Neural progenitor cell (in vitro differentiated cells): ENCODE measurements around the gene SRSF4. TPM values are rescaled to one million over a fixed set of nuclear protein-coding genes. Genes with fewer than 3 reads are reported as not detected.

ENCODE experiments used
- DNase-seq: peaks from one replicate; pipeline ENCODE4 v3.0.0-alpha.2; 2016; ENCODE audit warnings: low spot score
- H2AFZ ChIP-seq: fragments of 200-600 bp; sonication (generic); replicated peaks from 2 replicates; pipeline ENCODE4 v1.6.1; 2016; ENCODE audit warnings: antibody characterized with exemption
- H3F3A ChIP-seq: fragments of 200-600 bp; sonication (generic); 2 replicates; pipeline ENCODE4 v1.6.1; 2016; ENCODE audit warnings: antibody characterized with exemption, low read depth
- H3K27ac ChIP-seq: fragments of 200-600 bp; sonication (generic); 2 replicates; pipeline ENCODE4 v1.5.1; 2016; ENCODE audit warnings: mild to moderate bottlenecking
- H3K27me3 ChIP-seq: fragments of 200-600 bp; sonication (generic); 2 replicates; pipeline ENCODE4 v1.6.1; 2016; ENCODE audit warnings: mild to moderate bottlenecking, moderate library complexity
- H3K36me3 ChIP-seq: fragments of 200-600 bp; sonication (generic); 2 replicates; pipeline ENCODE4 v1.5.1; 2016
- H3K4me1 ChIP-seq: fragments of 200-600 bp; sonication (generic); 2 replicates; pipeline ENCODE4 v1.6.1; 2016; ENCODE audit warnings: mixed run types
- H3K4me2 ChIP-seq: fragments of 200-600 bp; sonication (generic); 2 replicates; pipeline ENCODE4 v1.6.1; 2016
- H3K4me3 ChIP-seq: fragments of 200-600 bp; sonication (generic); 2 replicates; pipeline ENCODE4 v1.5.1; 2016
- H3K79me2 ChIP-seq: fragments of 200-600 bp; sonication (generic); 2 replicates; pipeline ENCODE4 v1.6.1; 2016; ENCODE audit warnings: low read depth
- H3K9ac ChIP-seq: fragments of 200-600 bp; sonication (generic); 2 replicates; pipeline ENCODE4 v1.6.1; 2016
- H3K9me3 ChIP-seq: fragments of 200-600 bp; sonication (generic); 2 replicates; pipeline ENCODE4 v1.5.1; 2016; ENCODE audit warnings: low read depth
- H4K20me1 ChIP-seq: fragments of 200-600 bp; sonication (generic); 2 replicates; pipeline ENCODE4 v1.6.1; 2016; ENCODE audit warnings: low read depth
- H3K27ac Mint-ChIP-seq: 3 replicates; pipeline ENCODE4 v1.8.0; 2021; ENCODE audit warnings: mixed read lengths
- H3K27me3 Mint-ChIP-seq: 2 replicates; pipeline ENCODE4 v1.8.0; 2022; ENCODE audit warnings: low read depth, mild to moderate bottlenecking, inconsistent platforms, moderate library complexity, mixed read lengths; ENCODE audit not compliant: insufficient read depth
- H3K36me3 Mint-ChIP-seq: 3 replicates; pipeline ENCODE4 v1.8.0; 2021; ENCODE audit warnings: mixed read lengths
- H3K4me1 Mint-ChIP-seq: 3 replicates; pipeline ENCODE4 v1.8.0; 2021; ENCODE audit warnings: mixed read lengths
- H3K4me3 Mint-ChIP-seq: 3 replicates; pipeline ENCODE4 v1.8.0; 2021; ENCODE audit warnings: mild to moderate bottlenecking, moderate library complexity, mixed read lengths
- H3K9me3 Mint-ChIP-seq: 3 replicates; pipeline ENCODE4 v1.8.0; 2020; ENCODE audit warnings: mixed read lengths
- EZH2 ChIP-seq: fragments of 200-600 bp; sonication (generic); IDR thresholded peaks from 2 replicates; pipeline ENCODE4 v1.6.1; 2017; ENCODE audit warnings: antibody characterized with exemption, mild to moderate bottlenecking, moderate library complexity
- EZH2phosphoT487 ChIP-seq: fragments of 200-600 bp; sonication (generic); IDR thresholded peaks from 2 replicates; pipeline ENCODE4 v1.6.1; 2017; ENCODE audit warnings: antibody characterized with exemption
- total RNA-seq: library from RNA; depleted of rRNA; stranded (reverse); fragments of >200 nt; gene quantifications from 2 replicates; pipeline ENCODE4 v1.2.3, GENCODE V29; 2015; ENCODE audit warnings: low replicate concordance
- TF ChIP-seq, protein P1 (sequence below): fragments of 200-600 bp; sonication (generic); IDR thresholded peaks from 2 replicates; pipeline ENCODE4 v1.5.1; 2017; ENCODE audit warnings: antibody characterized with exemption, mild to moderate bottlenecking

Gene SRSF4
- total RNA-seq, 1 donor from 2014 or later: 73.2 TPM

DNA sequence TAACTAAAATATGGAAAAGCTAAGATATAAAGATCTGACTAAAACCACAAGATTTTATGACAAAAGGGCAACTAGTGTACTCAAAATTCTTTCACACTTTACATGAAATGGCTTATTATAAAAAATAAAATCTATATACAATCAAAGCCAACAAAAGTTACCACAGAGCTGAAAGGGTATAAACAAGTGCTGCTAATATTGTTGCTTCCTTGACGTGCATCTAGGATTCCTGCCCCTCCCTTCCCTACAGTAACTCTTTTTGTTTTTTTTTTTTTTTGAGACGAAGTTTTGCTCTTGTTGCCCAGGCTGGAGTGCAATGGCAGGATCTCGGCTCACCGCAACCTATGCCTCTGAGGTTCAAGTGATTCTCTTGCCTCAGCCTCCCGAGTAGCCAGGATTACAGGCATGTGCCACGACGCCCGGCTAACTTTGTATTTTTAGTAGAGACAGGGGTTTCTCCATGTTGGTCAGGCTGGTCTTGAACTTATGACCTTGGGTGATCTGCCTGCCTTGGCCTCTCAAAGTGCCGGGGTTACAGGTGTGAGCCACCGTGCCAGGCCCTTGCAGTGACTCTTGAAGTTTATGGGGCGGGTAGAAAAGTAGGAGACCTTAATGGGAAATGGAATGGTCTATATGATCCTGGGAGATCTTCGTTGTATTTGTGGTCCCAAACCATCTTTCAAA is 4.5 kb downstream of the SRSF4 start:
- Histone ChIP-seq H3K9ac (no peak overlapping the region), H3K27me3 (no peaks in the 10 kb centered on the region), H3K4me1 (peaks cover 10% of the 10 kb centered on the region), H3K27ac (no peak overlapping the region), H3K36me3 (peaks cover 15% of the 10 kb centered on the region), H3K9me3 (no peaks in the 10 kb centered on the region), H2AFZ (no peak overlapping the region), H4K20me1 (peaks cover 68% of the 10 kb centered on the region), H3F3A (peaks cover 25% of the 10 kb centered on the region), H3K79me2 (peaks cover 93% of the 10 kb centered on the region), H3K4me2 (no peak overlapping the region), H3K4me3 (no peak overlapping the region)
- peaks cover 2% of the 10 kb centered on the region for H3K27me3 Mint-ChIP-seq
- DNase-seq: no peak
- H3K36me3 Mint-ChIP-seq: peaks cover 41% of the 10 kb centered on the region
- H3K27ac Mint-ChIP-seq: no peak overlapping the region
- peaks cover 24% of the 10 kb centered on the region for H3K9me3 Mint-ChIP-seq
- no peak overlapping the region for H3K4me3 Mint-ChIP-seq
- TF ChIP-seq, protein P1, sequence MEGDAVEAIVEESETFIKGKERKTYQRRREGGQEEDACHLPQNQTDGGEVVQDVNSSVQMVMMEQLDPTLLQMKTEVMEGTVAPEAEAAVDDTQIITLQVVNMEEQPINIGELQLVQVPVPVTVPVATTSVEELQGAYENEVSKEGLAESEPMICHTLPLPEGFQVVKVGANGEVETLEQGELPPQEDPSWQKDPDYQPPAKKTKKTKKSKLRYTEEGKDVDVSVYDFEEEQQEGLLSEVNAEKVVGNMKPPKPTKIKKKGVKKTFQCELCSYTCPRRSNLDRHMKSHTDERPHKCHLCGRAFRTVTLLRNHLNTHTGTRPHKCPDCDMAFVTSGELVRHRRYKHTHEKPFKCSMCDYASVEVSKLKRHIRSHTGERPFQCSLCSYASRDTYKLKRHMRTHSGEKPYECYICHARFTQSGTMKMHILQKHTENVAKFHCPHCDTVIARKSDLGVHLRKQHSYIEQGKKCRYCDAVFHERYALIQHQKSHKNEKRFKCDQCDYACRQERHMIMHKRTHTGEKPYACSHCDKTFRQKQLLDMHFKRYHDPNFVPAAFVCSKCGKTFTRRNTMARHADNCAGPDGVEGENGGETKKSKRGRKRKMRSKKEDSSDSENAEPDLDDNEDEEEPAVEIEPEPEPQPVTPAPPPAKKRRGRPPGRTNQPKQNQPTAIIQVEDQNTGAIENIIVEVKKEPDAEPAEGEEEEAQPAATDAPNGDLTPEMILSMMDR: no peak
- TF ChIP-seq EZH2phosphoT487: no peak
- no peak for TF ChIP-seq EZH2
- peaks cover 10% of the 10 kb centered on the region for H3K4me1 Mint-ChIP-seq

DNA sequence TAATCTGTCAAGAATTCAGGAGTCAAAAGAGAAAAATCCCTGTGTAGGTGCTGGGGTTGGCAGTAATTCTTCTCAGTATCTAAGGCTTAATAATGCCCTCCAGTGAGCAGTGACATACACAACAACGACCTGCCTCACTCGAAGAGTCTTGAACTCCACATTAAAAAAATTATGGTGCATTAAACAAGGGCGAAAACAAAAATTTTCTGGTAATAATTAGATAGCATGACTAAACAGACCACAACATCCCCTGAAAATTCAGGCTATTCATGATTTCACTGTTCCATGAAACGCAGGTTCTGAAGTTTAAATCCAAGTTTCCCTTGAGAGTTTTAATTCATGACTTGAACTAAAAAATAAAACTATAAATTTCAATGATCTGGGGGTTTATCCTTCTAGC is 5.1 kb downstream of the SRSF4 start:
- Histone ChIP-seq H3K9ac (no peak overlapping the region), H3K4me1 (peaks cover 14% of the 10 kb centered on the region), H3K4me3 (no peak overlapping the region), H2AFZ (no peak overlapping the region), H3F3A (peaks cover 27% of the 10 kb centered on the region), H3K9me3 (no peaks in the 10 kb centered on the region), H3K4me2 (no peak overlapping the region), H3K27me3 (no peaks in the 10 kb centered on the region), H4K20me1 (peaks cover 74% of the 10 kb centered on the region), H3K27ac (no peak overlapping the region), H3K79me2 (peaks cover 98% of the 10 kb centered on the region), H3K36me3 (peaks cover 15% of the 10 kb centered on the region)
- Mint-ChIP-seq H3K27me3 (peaks cover 1% of the 10 kb centered on the region), H3K36me3 (peaks cover 44% of the 10 kb centered on the region), H3K27ac (no peak overlapping the region), H3K4me3 (no peak overlapping the region), H3K4me1 (peaks cover 8% of the 10 kb centered on the region), H3K9me3 (peaks cover 24% of the 10 kb centered on the region)
- DNase-seq: no peak
- TF ChIP-seq, protein P1: no peak
- TF ChIP-seq EZH2phosphoT487 (no peak), EZH2 (no peak)

DNA sequence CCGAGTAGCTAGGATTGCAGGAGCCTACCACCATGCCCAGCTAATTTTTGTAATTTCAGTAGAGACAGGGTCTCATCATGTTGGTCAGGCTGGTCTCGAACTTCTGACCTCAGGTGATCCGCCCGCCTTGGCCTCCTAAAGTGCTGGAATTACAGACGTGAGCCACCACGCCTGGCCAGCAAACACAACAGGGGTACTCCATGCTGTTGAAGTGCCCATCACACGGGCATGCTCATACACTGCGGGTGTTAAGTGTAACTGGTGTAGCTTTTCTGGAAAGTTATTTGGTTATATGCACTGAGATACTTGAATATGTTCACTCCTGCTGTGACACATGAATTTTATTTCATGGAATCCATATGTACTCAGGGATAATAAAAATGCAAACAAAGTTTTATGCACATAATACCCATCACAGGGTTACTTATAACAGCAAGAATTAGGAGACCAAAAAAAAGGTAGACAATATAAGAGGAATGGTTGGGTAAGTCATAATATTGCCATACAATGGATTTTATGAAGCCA is 9.2 kb downstream of the SRSF4 start:
- Mint-ChIP-seq H3K4me3 (no peak overlapping the region), H3K9me3 (peaks cover 15% of the 10 kb centered on the region), H3K27me3 (no peaks in the 10 kb centered on the region), H3K4me1 (peaks cover 7% of the 10 kb centered on the region), H3K27ac (no peak overlapping the region), H3K36me3 (peaks cover 45% of the 10 kb centered on the region)
- Histone ChIP-seq H4K20me1 (peaks cover 79% of the 10 kb centered on the region), H3K9me3 (no peaks in the 10 kb centered on the region), H3K4me3 (no peak overlapping the region), H3K4me2 (no peak overlapping the region), H3K9ac (no peak overlapping the region), H3K79me2 (peaks cover 98% of the 10 kb centered on the region), H3K36me3 (peaks cover 8% of the 10 kb centered on the region), H3K4me1 (peaks cover 8% of the 10 kb centered on the region), H3K27me3 (no peaks in the 10 kb centered on the region), H2AFZ (no peak overlapping the region), H3F3A (peaks cover 34% of the 10 kb centered on the region), H3K27ac (no peak overlapping the region)
- no peak for TF ChIP-seq EZH2phosphoT487
- TF ChIP-seq, protein P1: no peak
- no peak for TF ChIP-seq EZH2
- no peak for DNase-seq
